Natural killer cell (primary cell): ENCODE data around the gene DSP. TPM values are rescaled to one million over a fixed set of nuclear protein-coding genes. Genes with fewer than 3 reads are reported as not detected.

ENCODE experiments used
- ATAC-seq, 3 donors: fragments of 150-1000 bp in 2 of 3; fragments of 200-7000 bp in 1 of 3; cut with Tn5 transposase; 1 replicate in 1 of 3; 2 replicates in 2 of 3; pipeline ENCODE4 v1.10.0; 2021; ENCODE audit warnings: mild to moderate bottlenecking in 2 of 3, moderate library complexity in 2 of 3
- DNase-seq, 2 donors: peaks; one replicate each; pipeline versions ENCODE4 v3.0.0 to v3.0.0-alpha.2; 2013 to 2021; ENCODE audit warnings: mixed read lengths in 1 of 2
- H3K27ac ChIP-seq: one replicate; pipeline ENCODE4 v1.5.1; 2013; ENCODE audit warnings: mild to moderate bottlenecking, low read length
- H3K27me3 ChIP-seq: one replicate; pipeline ENCODE4 v1.6.1; 2013; ENCODE audit warnings: low read length; ENCODE audit not compliant: control insufficient read depth, insufficient read depth
- H3K36me3 ChIP-seq: one replicate; pipeline ENCODE4 v1.6.1; 2013; ENCODE audit warnings: low read length; ENCODE audit not compliant: control insufficient read depth, insufficient read depth
- H3K4me1 ChIP-seq: one replicate; pipeline ENCODE4 v1.6.1; 2013; ENCODE audit warnings: low read length; ENCODE audit not compliant: control insufficient read depth, insufficient read depth
- H3K4me3 ChIP-seq: one replicate; pipeline ENCODE4 v1.5.1; 2013; ENCODE audit warnings: low read length
- H3K9me3 ChIP-seq: one replicate; pipeline ENCODE4 v1.6.1; 2013; ENCODE audit warnings: low read length; ENCODE audit not compliant: control insufficient read depth, insufficient read depth
- H3K27ac Mint-ChIP-seq, 2 donors: one replicate each; pipeline ENCODE4 v1.8.0; 2022; ENCODE audit warnings: mild to moderate bottlenecking in 2 of 2, mixed read lengths in 2 of 2, moderate library complexity in 1 of 2
- H3K27me3 Mint-ChIP-seq, 2 donors: one replicate each; pipeline ENCODE4 v1.8.0; 2022; ENCODE audit warnings: low read depth in 2 of 2, mixed read lengths in 2 of 2
- H3K36me3 Mint-ChIP-seq: one replicate; pipeline ENCODE4 v1.8.0; 2022; ENCODE audit warnings: mixed read lengths
- H3K4me1 Mint-ChIP-seq, 2 donors: one replicate each; pipeline ENCODE4 v1.8.0; 2022; ENCODE audit warnings: mixed read lengths in 2 of 2
- H3K4me3 Mint-ChIP-seq: one replicate; pipeline ENCODE4 v1.8.0; 2022; ENCODE audit warnings: mild to moderate bottlenecking, moderate library complexity, mixed read lengths
- H3K9me3 Mint-ChIP-seq, 2 donors: one replicate each; pipeline ENCODE4 v1.8.0; 2022; ENCODE audit warnings: mixed read lengths in 2 of 2
- CTCF ChIP-seq: fragments of 200-600 bp; IDR thresholded peaks from one replicate; pipeline ENCODE4 v1.8.0; 2022; ENCODE audit warnings: antibody characterized with exemption
- WGBS: methylation state at CpG from one replicate; pipeline ENCODE4 v1.1.7; 2013; ENCODE audit warnings: missing lambda C conversion rate; ENCODE audit not compliant: insufficient coverage; 5-methylcytosine and 5-hydroxymethylcytosine counted together
- intact Hi-C: fragments of 100-400 bp; cut with micrococcal nuclease; formaldehyde crosslinking; loops from one replicate; pipeline ENCODE4 v1.14.2; 2022
- total RNA-seq, 4 donors: library from RNA; stranded (reverse); fragments of 120-200 nt in 1 of 4; gene quantifications; one replicate each; pipeline versions ENCODE4 v1.2.3 to v1.2.4, GENCODE V29; 2013 to 2022

DSP gene
- total RNA-seq, 3 donors from 2014 or later (not counting 1 experiment from before 2014, with no cell fraction given): 0.05 to 0.26 TPM; not detected in 1

GRCh38 chr6:7515363-7515762, 26.1 kb upstream of the DSP start:
- Histone ChIP-seq H3K9me3 (no peaks in the 10 kb centered on the region), H3K4me1 (no peaks in the 10 kb centered on the region), H3K36me3 (no peaks in the 10 kb centered on the region), H3K4me3 (no peak overlapping the region), H3K27me3 (no peaks in the 10 kb centered on the region), H3K27ac (no peak overlapping the region)
- no peak for TF ChIP-seq CTCF
- H3K4me1 Mint-ChIP-seq: no peaks in the 10 kb centered on the region
- ATAC-seq (no peak), DNase-seq (no peak)
- H3K4me3 Mint-ChIP-seq: no peak overlapping the region
- H3K27ac Mint-ChIP-seq: no peak overlapping the region
- no peaks in the 10 kb centered on the region for H3K36me3 Mint-ChIP-seq
- 65% methylated on average over 2 of the region's 2 CpGs for WGBS
- H3K27me3 Mint-ChIP-seq: peaks cover 6 to 30% of the 10 kb centered on the region in 2 donors
- no peaks in the 10 kb centered on the region for H3K9me3 Mint-ChIP-seq
- intact Hi-C loops: no loop called here

GRCh38 chr6:7518877-7519276, 22.6 kb upstream of the DSP start:
- Mint-ChIP-seq H3K4me1 (no peaks in the 10 kb centered on the region), H3K27ac (no peak overlapping the region), H3K36me3 (no peaks in the 10 kb centered on the region), H3K4me3 (no peak overlapping the region), H3K9me3 (no peaks in the 10 kb centered on the region), H3K27me3 (peaks cover 3 to 18% of the 10 kb centered on the region in 2 donors)
- Histone ChIP-seq H3K36me3 (no peaks in the 10 kb centered on the region), H3K9me3 (no peaks in the 10 kb centered on the region), H3K27ac (no peak overlapping the region), H3K4me1 (no peaks in the 10 kb centered on the region), H3K27me3 (no peaks in the 10 kb centered on the region), H3K4me3 (no peak overlapping the region)
- TF ChIP-seq CTCF: no peak
- no peak for DNase-seq
- 95% methylated on average over 3 of the region's 8 CpGs for WGBS
- intact Hi-C loops: no loop called here
- ATAC-seq: no peak

GRCh38 chr6:7522873-7523272, 18.6 kb upstream of the DSP start:
- Histone ChIP-seq H3K27me3 (peaks cover 3% of the 10 kb centered on the region), H3K4me1 (no peaks in the 10 kb centered on the region), H3K36me3 (no peaks in the 10 kb centered on the region), H3K27ac (no peak overlapping the region), H3K9me3 (no peaks in the 10 kb centered on the region), H3K4me3 (no peak overlapping the region)
- H3K27ac Mint-ChIP-seq: no peak overlapping the region
- no peak overlapping the region for H3K4me3 Mint-ChIP-seq
- H3K4me1 Mint-ChIP-seq: no peaks in the 10 kb centered on the region
- no peak for TF ChIP-seq CTCF
- intact Hi-C loops: no loop called here
- peaks cover 26 to 45% of the 10 kb centered on the region in 2 donors for H3K27me3 Mint-ChIP-seq
- H3K36me3 Mint-ChIP-seq: no peaks in the 10 kb centered on the region
- DNase-seq (no peak), ATAC-seq (no peak)
- H3K9me3 Mint-ChIP-seq: no peaks in the 10 kb centered on the region

- H3K27ac ChIP-seq: no peak overlapping the region
- no peak for DNase-seq
- H3K4me3 Mint-ChIP-seq: no peak overlapping the region
- no peak overlapping the region for H3K4me3 ChIP-seq
- ATAC-seq: no peak
- WGBS: no CpG with 5 or more reads among the region's 2 CpGs
- intact Hi-C loops: no loop called here
- peaks cover 29 to 53% of the 10 kb centered on the region in 2 donors for H3K27me3 Mint-ChIP-seq
- no peaks in the 10 kb centered on the region for H3K36me3 Mint-ChIP-seq
- H3K27me3 ChIP-seq: peaks cover 3% of the 10 kb centered on the region
- no peak for TF ChIP-seq CTCF
- H3K9me3 ChIP-seq: no peaks in the 10 kb centered on the region
- no peaks in the 10 kb centered on the region for H3K36me3 ChIP-seq
- no peaks in the 10 kb centered on the region for H3K4me1 ChIP-seq
- H3K27ac Mint-ChIP-seq: no peak overlapping the region
- H3K4me1 Mint-ChIP-seq: no peaks in the 10 kb centered on the region
- H3K9me3 Mint-ChIP-seq: no peaks in the 10 kb centered on the region
These were observed 17.5 kb upstream of the DSP start for GRCh38 chr6:7523922-7524321.
